ENCODE data around the gene TMEM255B. TPM values are rescaled to one million over a fixed set of nuclear protein-coding genes. Genes with fewer than 3 reads are reported as not detected.
"Not testable (repeated sequence)": the region's sequence is repeated elsewhere in the genome, so short reads cannot be mapped to it uniquely, and the experiment has no call there.

The TMEM255B gene
- total and polyA plus RNA-seq, 2 of the 4 experiments (the other 2 are of a cell fraction), result 0.36 to 0.94 TPM

GRCh38 chr13:113834006-113834405 is 75.0 kb downstream of the TMEM255B start:
- POLR2A ChIA-PET (ENCODE audit: unreplicated experiment); dilution Hi-C loops (cut with HindIII; ENCODE audit: low sequenced_read_pairs, unreplicated experiment): not testable (repeated sequence)

More at GRCh38 chr13:113834006-113834405, 75.0 kb downstream of the TMEM255B start:
- H3K9ac ChIP-seq (ENCODE audit: low read depth, low read length); DNase-seq; H3K14ac ChIP-seq (replicated peaks; ENCODE audit: low read depth, low read length); H2BK15ac ChIP-seq (ENCODE audit: low read depth, low read length); H2BK5ac ChIP-seq (ENCODE audit: low read depth, low read length, poor library complexity, severe bottlenecking); ATAC-seq (ENCODE audit: low read depth); H3K56ac ChIP-seq (ENCODE audit: extremely low read depth, insufficient read depth, low read length); in situ Hi-C loops (cut with MboI; ENCODE audit: low sequenced_read_pairs); H2BK20ac ChIP-seq (ENCODE audit: low read depth, low read length); H3K23ac ChIP-seq (ENCODE audit: low read depth, low read length); H3K27me3 ChIP-seq (ENCODE audit: control insufficient read depth, insufficient read depth, low read length); H3K4me3 ChIP-seq (ENCODE audit: insufficient read depth, low read depth, low read length); H3K18ac ChIP-seq (ENCODE audit: low read depth, low read length); H4K5ac ChIP-seq (ENCODE audit: low read depth, low read length); H3K27ac ChIP-seq (ENCODE audit: insufficient read depth, low read length); H3K4me2 ChIP-seq (ENCODE audit: low read depth, low read length); H2BK120ac ChIP-seq (ENCODE audit: low read depth, low read length); H2AK5ac ChIP-seq (ENCODE audit: low read depth, low read length); intact Hi-C loops (cut with micrococcal nuclease); H2AFZ ChIP-seq (replicated peaks; ENCODE audit: low read length, poor library complexity); H4K8ac ChIP-seq (ENCODE audit: low read depth in 2 of 2, low read length in 2 of 2); H4K91ac ChIP-seq (ENCODE audit: insufficient read depth, low read depth, low read length); H3K9me3 ChIP-seq (ENCODE audit: control insufficient read depth, insufficient read depth, low read length); H2AK9ac ChIP-seq (replicated peaks; ENCODE audit: low read depth, low read length, poor library complexity); BruUV-seq (replicated peaks); CTCF ChIA-PET; H3K4ac ChIP-seq (ENCODE audit: low read depth, low read length): not testable (repeated sequence)
- H3K36me3 ChIP-seq (ENCODE audit: control insufficient read depth, insufficient read depth, low read length), result peaks cover 55% of the 10 kb centered on the region
- H3K4me1 ChIP-seq (ENCODE audit: control insufficient read depth, insufficient read depth, low read length), result peaks cover 21% of the 10 kb centered on the region
- peaks cover 29% of the 10 kb centered on the region for H4K20me1 ChIP-seq (ENCODE audit: insufficient read depth, low read length)
- 97% methylated on average over 8 of the region's 17 CpGs; no CpG with 5 or more reads in 1 of the 2 experiments for WGBS, 2 experiments (ENCODE audit: extremely low coverage in 2 of 2, insufficient read length in 1 of 2)
- peaks cover 11% of the 10 kb centered on the region; the same call in 1 of the 2 replicates for H3K9me1 ChIP-seq (ENCODE audit: insufficient read depth, low read length)
- peaks cover 21 to 73% of the 10 kb centered on the region in 2 experiments for H3K79me1 ChIP-seq (ENCODE audit: low read depth in 1 of 2, low read length in 2 of 2)

All from IMR-90 (cell line).